Activated T-cell treated with anti-CD3 and anti-CD28 coated beads, Interleukin-2, amount 50 U/mL, for 4 hours (primary cell): Measurements from ENCODE around the gene SLC7A9. TPM values are rescaled to one million over a fixed set of nuclear protein-coding genes. Genes with fewer than 3 reads are reported as not detected.
"Not testable (repeated sequence)": the region's sequence is repeated elsewhere in the genome, so short reads cannot be mapped to it uniquely, and the experiment has no call there.

Experiments
- ATAC-seq, 2 donors: fragments of 200-7000 bp; cut with Tn5 transposase; one replicate each; pipeline ENCODE4 v1.10.0; 2021
- DNase-seq: peaks from one replicate; pipeline ENCODE4 v3.0.0-alpha.2; 2020
- H3K27me3 Mint-ChIP-seq: one replicate; pipeline ENCODE4 v1.8.0; 2021; ENCODE audit warnings: low read depth, mixed read lengths
- H3K36me3 Mint-ChIP-seq: one replicate; pipeline ENCODE4 v1.8.0; 2022; ENCODE audit warnings: mixed read lengths; ENCODE audit not compliant: insufficient read depth
- H3K4me1 Mint-ChIP-seq: one replicate; pipeline ENCODE4 v1.8.0; 2021; ENCODE audit warnings: low read depth, mixed read lengths
- H3K4me3 Mint-ChIP-seq: one replicate; pipeline ENCODE4 v1.8.0; 2021; ENCODE audit warnings: mild to moderate bottlenecking, moderate library complexity, mixed read lengths
- H3K9me3 Mint-ChIP-seq: one replicate; pipeline ENCODE4 v1.8.0; 2021; ENCODE audit warnings: mixed read lengths
- total RNA-seq, 3 donors: library from RNA; stranded (reverse); gene quantifications; one replicate each; pipeline ENCODE4 v1.2.1, GENCODE V29; 2021

SLC7A9 gene
- total RNA-seq, 3 donors from 2014 or later, result not detected

DNA sequence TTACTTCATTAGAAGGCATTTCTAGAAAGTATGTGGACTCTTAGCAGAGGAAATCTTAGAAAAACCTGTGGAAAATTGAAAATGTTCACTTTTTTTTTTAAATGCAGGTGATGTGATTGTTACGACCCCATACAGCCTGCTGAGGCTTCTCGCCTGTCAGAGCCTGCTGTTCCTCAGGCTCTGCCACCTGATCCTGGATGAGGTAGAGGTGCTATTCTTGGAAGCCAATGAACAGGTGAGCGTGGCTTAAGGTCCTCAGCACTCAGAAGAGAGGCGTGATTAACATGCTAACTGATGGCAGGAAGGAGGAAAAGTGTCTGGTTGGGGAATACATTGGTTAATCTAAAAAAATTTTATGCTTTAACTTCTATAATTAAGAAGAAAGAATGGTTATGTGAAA, 71.4 kb downstream of the SLC7A9 start:
- DNase-seq (no peak), ATAC-seq (no peak)
- H3K27me3 Mint-ChIP-seq, result no peaks in the 10 kb centered on the region
- H3K4me3 Mint-ChIP-seq, result no peak overlapping the region
- H3K36me3 Mint-ChIP-seq, result no peaks in the 10 kb centered on the region
- H3K9me3 Mint-ChIP-seq, result no peaks in the 10 kb centered on the region
- H3K4me1 Mint-ChIP-seq, result peaks cover 42% of the 10 kb centered on the region

DNA sequence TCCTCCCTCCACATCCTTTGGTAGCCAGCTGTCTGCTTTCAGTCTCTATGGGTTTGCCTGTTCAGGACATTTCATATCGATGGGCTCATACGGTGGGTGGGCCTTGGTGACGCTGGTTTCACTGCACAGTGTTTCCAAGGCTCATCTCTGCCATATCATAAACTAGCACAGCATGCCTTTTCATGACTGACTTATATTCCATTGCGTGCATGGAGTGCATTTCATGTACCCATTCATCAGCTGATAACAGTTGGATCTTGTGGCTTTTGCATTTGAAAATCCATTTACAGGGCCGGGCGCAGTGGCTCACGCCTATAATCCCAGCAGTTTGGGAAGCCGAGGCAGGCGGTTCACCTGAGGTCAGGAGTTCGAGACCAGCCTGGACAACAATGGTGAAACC, 80.1 kb downstream of the SLC7A9 start:
- H3K36me3 Mint-ChIP-seq, result no peaks in the 10 kb centered on the region
- ATAC-seq (no peak), DNase-seq (no peak)
- H3K4me3 Mint-ChIP-seq, result no peak overlapping the region
- H3K27me3 Mint-ChIP-seq, result no peaks in the 10 kb centered on the region
- peaks cover 5% of the 10 kb centered on the region for H3K9me3 Mint-ChIP-seq
- peaks cover 21% of the 10 kb centered on the region for H3K4me1 Mint-ChIP-seq

DNA sequence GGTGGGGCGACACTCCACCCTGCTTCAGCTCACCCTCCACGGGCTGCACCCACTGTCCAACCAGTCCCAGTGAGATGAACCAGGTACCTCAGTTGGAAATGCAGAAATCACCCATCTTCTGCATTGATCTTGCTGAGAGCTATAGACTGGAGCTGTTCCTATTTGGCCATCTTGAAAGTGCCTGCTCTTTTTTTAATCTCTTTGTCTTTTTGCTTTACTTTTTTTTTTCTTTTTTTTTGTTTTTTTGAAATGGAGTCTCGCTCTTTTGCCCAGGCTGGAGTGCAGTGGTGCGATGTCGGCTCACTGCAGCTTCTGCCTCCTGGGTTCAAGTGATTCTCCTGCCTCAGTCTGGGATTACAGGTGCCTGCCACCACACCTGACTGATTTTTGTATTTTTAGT, 81.7 kb downstream of the SLC7A9 start:
- H3K4me1 Mint-ChIP-seq, result peaks cover 12% of the 10 kb centered on the region
- H3K27me3 Mint-ChIP-seq, DNase-seq, H3K36me3 Mint-ChIP-seq, H3K9me3 Mint-ChIP-seq, ATAC-seq, H3K4me3 Mint-ChIP-seq: not testable (repeated sequence)

- not testable (repeated sequence) for H3K9me3 Mint-ChIP-seq, H3K4me3 Mint-ChIP-seq, ATAC-seq, H3K36me3 Mint-ChIP-seq, H3K27me3 Mint-ChIP-seq, H3K4me1 Mint-ChIP-seq, DNase-seq
These were observed 82.3 kb downstream of the SLC7A9 start for GRCh38 chr19:32787161-32787813.

- not testable (repeated sequence) for H3K36me3 Mint-ChIP-seq, ATAC-seq, H3K4me1 Mint-ChIP-seq, DNase-seq, H3K4me3 Mint-ChIP-seq, H3K27me3 Mint-ChIP-seq
- peaks cover 13% of the 10 kb centered on the region for H3K9me3 Mint-ChIP-seq
These were observed 87.5 kb downstream of the SLC7A9 start for GRCh38 chr19:32782089-32782488.

- peaks cover 3% of the 10 kb centered on the region for H3K36me3 Mint-ChIP-seq
- DNase-seq (no peak), ATAC-seq (no peak)
- H3K4me3 Mint-ChIP-seq, result no peak overlapping the region
- H3K4me1 Mint-ChIP-seq, result no peaks in the 10 kb centered on the region
- H3K27me3 Mint-ChIP-seq, result no peaks in the 10 kb centered on the region
- peaks cover 8% of the 10 kb centered on the region for H3K9me3 Mint-ChIP-seq
These were observed 88.3 kb downstream of the SLC7A9 start for GRCh38 chr19:32781280-32781679.

Other genes starting within 250 kb of the SLC7A9 start
- 10 to 100 TPM; 24.9 to 25.1 (median 25.0) TPM for gene ANKRD27, start 194.6 kb downstream of the SLC7A9 start, total RNA-seq
- gene RGS9BP, start 193.9 kb downstream of the SLC7A9 start, total RNA-seq, result under 1 TPM in 2 of 3 donors, not detected in 1; 0.11 to 0.16 TPM
- gene NUDT19, start 177.9 kb downstream of the SLC7A9 start, total RNA-seq, result 10 to 100 TPM; 22.3 to 27.8 (median 24.7) TPM
- under 1 TPM; 0.05 to 0.74 (median 0.68) TPM for gene TDRD12, start 150.0 kb downstream of the SLC7A9 start, total RNA-seq
- gene CEP89, start 102.2 kb upstream of the SLC7A9 start, total RNA-seq, result 10 to 100 TPM; 14.8 to 17.8 (median 14.8) TPM
- 1 to 10 TPM; 4.0 to 6.1 (median 5.4) TPM for gene FAAP24, start 102.5 kb upstream of the SLC7A9 start, total RNA-seq
- gene RHPN2, start 195.1 kb upstream of the SLC7A9 start, total RNA-seq, result 1 to 10 TPM; 1.3 to 3.4 (median 1.9) TPM
- 10 to 100 TPM; 12.4 to 14.7 (median 13.0) TPM for gene GPATCH1, start 211.4 kb upstream of the SLC7A9 start, total RNA-seq